Measurements from ENCODE around the gene C10orf120.

The C10orf120 gene

DNA sequence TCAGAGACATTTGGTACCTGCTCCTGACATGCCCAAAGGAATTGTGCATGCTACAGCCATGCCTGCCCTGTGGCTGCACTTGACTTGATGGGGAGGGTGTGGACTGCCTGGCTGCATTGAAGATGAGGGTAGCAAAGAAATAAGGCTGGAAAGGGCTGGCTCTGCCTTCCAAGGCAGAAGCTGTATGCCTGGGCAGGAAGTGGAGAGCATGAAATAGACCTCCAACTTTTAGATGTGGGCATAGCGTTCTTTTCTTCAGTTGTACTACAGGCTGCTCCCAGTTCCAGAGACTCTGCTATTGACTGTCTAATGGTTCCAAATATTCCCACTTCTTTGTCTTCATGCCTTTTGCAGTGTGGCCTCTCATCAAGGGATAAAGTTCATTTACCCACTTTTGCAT lies 3.0 kb downstream of the C10orf120 start:
- H3K4me3 ChIP-seq (replicated peaks; ENCODE audit: insufficient read depth, low read length) = no peak overlapping the region
- DNase-seq (ENCODE audit: low read depth in 1 of 2, low spot score in 1 of 2) = no peak
- no peak for TF ChIP-seq SPI1 (IDR thresholded peaks at IDR 0.05; ENCODE audit: borderline replicate concordance, low read depth)
- TF ChIP-seq, protein P1, sequence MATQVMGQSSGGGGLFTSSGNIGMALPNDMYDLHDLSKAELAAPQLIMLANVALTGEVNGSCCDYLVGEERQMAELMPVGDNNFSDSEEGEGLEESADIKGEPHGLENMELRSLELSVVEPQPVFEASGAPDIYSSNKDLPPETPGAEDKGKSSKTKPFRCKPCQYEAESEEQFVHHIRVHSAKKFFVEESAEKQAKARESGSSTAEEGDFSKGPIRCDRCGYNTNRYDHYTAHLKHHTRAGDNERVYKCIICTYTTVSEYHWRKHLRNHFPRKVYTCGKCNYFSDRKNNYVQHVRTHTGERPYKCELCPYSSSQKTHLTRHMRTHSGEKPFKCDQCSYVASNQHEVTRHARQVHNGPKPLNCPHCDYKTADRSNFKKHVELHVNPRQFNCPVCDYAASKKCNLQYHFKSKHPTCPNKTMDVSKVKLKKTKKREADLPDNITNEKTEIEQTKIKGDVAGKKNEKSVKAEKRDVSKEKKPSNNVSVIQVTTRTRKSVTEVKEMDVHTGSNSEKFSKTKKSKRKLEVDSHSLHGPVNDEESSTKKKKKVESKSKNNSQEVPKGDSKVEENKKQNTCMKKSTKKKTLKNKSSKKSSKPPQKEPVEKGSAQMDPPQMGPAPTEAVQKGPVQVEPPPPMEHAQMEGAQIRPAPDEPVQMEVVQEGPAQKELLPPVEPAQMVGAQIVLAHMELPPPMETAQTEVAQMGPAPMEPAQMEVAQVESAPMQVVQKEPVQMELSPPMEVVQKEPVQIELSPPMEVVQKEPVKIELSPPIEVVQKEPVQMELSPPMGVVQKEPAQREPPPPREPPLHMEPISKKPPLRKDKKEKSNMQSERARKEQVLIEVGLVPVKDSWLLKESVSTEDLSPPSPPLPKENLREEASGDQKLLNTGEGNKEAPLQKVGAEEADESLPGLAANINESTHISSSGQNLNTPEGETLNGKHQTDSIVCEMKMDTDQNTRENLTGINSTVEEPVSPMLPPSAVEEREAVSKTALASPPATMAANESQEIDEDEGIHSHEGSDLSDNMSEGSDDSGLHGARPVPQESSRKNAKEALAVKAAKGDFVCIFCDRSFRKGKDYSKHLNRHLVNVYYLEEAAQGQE (IDR thresholded peaks at IDR 0.05; ENCODE audit: insufficient replicate concordance, low read depth) = no peak
- TF ChIP-seq, protein P2, sequence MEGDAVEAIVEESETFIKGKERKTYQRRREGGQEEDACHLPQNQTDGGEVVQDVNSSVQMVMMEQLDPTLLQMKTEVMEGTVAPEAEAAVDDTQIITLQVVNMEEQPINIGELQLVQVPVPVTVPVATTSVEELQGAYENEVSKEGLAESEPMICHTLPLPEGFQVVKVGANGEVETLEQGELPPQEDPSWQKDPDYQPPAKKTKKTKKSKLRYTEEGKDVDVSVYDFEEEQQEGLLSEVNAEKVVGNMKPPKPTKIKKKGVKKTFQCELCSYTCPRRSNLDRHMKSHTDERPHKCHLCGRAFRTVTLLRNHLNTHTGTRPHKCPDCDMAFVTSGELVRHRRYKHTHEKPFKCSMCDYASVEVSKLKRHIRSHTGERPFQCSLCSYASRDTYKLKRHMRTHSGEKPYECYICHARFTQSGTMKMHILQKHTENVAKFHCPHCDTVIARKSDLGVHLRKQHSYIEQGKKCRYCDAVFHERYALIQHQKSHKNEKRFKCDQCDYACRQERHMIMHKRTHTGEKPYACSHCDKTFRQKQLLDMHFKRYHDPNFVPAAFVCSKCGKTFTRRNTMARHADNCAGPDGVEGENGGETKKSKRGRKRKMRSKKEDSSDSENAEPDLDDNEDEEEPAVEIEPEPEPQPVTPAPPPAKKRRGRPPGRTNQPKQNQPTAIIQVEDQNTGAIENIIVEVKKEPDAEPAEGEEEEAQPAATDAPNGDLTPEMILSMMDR (IDR thresholded peaks at IDR 0.05; ENCODE audit: insufficient read depth, low read length) = no peak
- no peak for TF ChIP-seq POLR2AphosphoS5 (IDR thresholded peaks at IDR 0.05; ENCODE audit: low read depth)
- TF ChIP-seq GABPA (IDR thresholded peaks at IDR 0.05; ENCODE audit: low read depth) = no peak
- H3K27ac ChIP-seq (replicated peaks) = no peak overlapping the region
- no peaks in the 10 kb centered on the region for H3K27me3 ChIP-seq (ENCODE audit: insufficient read depth, poor library complexity, severe bottlenecking)

GRCh38 chr10:122692744-122693143 lies 6.9 kb downstream of the C10orf120 start:
- no peaks in the 10 kb centered on the region for H3K27me3 ChIP-seq (ENCODE audit: insufficient read depth, poor library complexity, severe bottlenecking)
- no peak overlapping the region for H3K27ac ChIP-seq (replicated peaks)

DNA sequence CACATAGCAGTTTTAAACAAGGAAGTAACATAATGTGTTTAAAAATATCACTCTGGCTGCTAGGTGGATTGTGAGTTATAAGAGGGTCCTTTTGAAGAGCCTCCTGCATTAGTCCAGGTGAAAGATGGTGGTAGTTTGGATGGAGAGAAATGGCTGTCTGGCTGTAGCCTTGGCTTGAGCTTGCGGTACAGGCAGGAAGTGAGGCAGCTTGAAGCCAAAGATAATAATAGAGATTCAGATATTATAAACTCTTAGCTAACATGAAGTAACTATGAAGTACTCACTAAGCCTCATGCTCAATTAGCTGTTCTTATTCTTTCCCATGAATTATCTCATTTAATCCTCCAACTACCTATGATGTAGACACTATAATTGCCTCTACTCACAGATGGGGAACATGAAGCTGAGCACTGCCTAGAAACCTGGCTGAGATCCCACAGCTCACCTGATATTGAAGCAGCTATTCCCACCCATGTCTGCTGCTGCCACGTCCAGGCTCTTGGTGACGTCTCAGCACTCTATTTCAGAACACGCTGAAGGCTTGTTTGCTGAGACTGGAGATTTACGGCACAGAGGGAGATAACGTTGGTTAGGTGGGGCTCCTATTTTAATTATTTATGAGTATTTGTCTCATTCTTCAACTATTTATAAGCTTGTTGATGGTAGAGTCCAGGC lies 10.4 kb downstream of the C10orf120 start:
- H3K27me3 ChIP-seq (ENCODE audit: insufficient read depth, poor library complexity, severe bottlenecking) = no peaks in the 10 kb centered on the region
- TF ChIP-seq POLR2AphosphoS5 (IDR thresholded peaks at IDR 0.05; ENCODE audit: low read depth) (no peak), GABPA (IDR thresholded peaks at IDR 0.05; ENCODE audit: low read depth) (no peak), SPI1 (IDR thresholded peaks at IDR 0.05; ENCODE audit: borderline replicate concordance, low read depth) (no peak)
- TF ChIP-seq, protein P1 (IDR thresholded peaks at IDR 0.05; ENCODE audit: insufficient replicate concordance, low read depth) = no peak
- TF ChIP-seq, protein P2 (IDR thresholded peaks at IDR 0.05; ENCODE audit: insufficient read depth, low read length) = no peak

More at GRCh38 chr10:122692744-122693143, 6.9 kb downstream of the C10orf120 start:
- DNase-seq (ENCODE audit: low read depth in 1 of 2, low spot score in 1 of 2) = no peak
- no peak overlapping the region for H3K4me3 ChIP-seq (replicated peaks; ENCODE audit: insufficient read depth, low read length)
- no peak for TF ChIP-seq POLR2AphosphoS5 (IDR thresholded peaks at IDR 0.05; ENCODE audit: low read depth)
- TF ChIP-seq, protein P2 (IDR thresholded peaks at IDR 0.05; ENCODE audit: insufficient read depth, low read length) = no peak
- no peak for TF ChIP-seq SPI1 (IDR thresholded peaks at IDR 0.05; ENCODE audit: borderline replicate concordance, low read depth)
- TF ChIP-seq GABPA (IDR thresholded peaks at IDR 0.05; ENCODE audit: low read depth) = no peak
- TF ChIP-seq, protein P1 (IDR thresholded peaks at IDR 0.05; ENCODE audit: insufficient replicate concordance, low read depth) = no peak

More for the DNA sequence above, 10.4 kb downstream of the C10orf120 start:
- Histone ChIP-seq H3K4me3 (replicated peaks; ENCODE audit: insufficient read depth, low read length) (no peak overlapping the region), H3K27ac (replicated peaks) (no peak overlapping the region)
- no peak for DNase-seq (ENCODE audit: low read depth in 1 of 2, low spot score in 1 of 2)
